GM12878 (cell line): ENCODE results near the gene STRN4. TPM values are rescaled to one million over a fixed set of nuclear protein-coding genes. Genes with fewer than 3 reads are reported as not detected.

Experiments used
- ATAC-seq: fragments of 200-7000 bp; cut with Tn5 transposase; 3 replicates; pipeline ENCODE4 v1.9.1; 2020; ENCODE audit warnings: mild to moderate bottlenecking, moderate library complexity
- BruUV-seq: library from RNA; stranded (reverse); fragments of 400-500 nt; replicated peaks from 2 replicates; lab custom pipeline; 2021; lab: Mats Ljungman, UMichigan
- CTCF ChIA-PET: fragments of 300-600 bp; sonication (Branson Sonifier 250); formaldehyde crosslinking; extraction: SDS; loops from one replicate; lab custom pipeline; 2021; ENCODE audit warnings: inconsistent platforms; lab: Yijun Ruan, JAX
- POLR2A ChIA-PET: fragments of 350-600 bp; formaldehyde crosslinking; extraction: SDS; loops from one replicate; lab custom pipeline; 2021; ENCODE audit warnings: inconsistent platforms; lab: Charles Lee
- RAD21 ChIA-PET: fragments of 300-600 bp; sonication (Branson Sonifier 250); formaldehyde crosslinking; loops from one replicate; lab custom pipeline; 2023; ENCODE audit warnings: antibody characterized with exemption; ENCODE audit not compliant: unreplicated experiment; lab: Charles Lee
- SMC1A ChIA-PET: fragments of 300-600 bp; sonication (Branson Sonifier 250); formaldehyde crosslinking; loops from one replicate; lab custom pipeline; 2023; ENCODE audit not compliant: unreplicated experiment, uncharacterized antibody; lab: Charles Lee
- DNase-seq: peaks from one replicate; pipeline ENCODE4 v3.0.0-alpha.2; 2011; ENCODE audit warnings: low read depth, low spot score
- FAIRE-seq: peaks from 3 replicates; lab custom pipeline; 2011; peaks lifted over from hg19 to GRCh38; lab: Jason Lieb, UNC
- H2AFZ ChIP-seq: 2 replicates; pipeline ENCODE4 v1.6.0; 2011; ENCODE audit warnings: low read depth, low read length, control low read depth; ENCODE audit not compliant: control insufficient read depth
- H3K27ac ChIP-seq: 2 replicates; pipeline ENCODE4 v1.5.1; 2011; ENCODE audit warnings: control low read depth; ENCODE audit not compliant: control insufficient read depth, insufficient read depth
- H3K27me3 ChIP-seq, 2 experiments: replicated peaks in 1 of 2; 2 replicates each; pipeline versions ENCODE4 v1.6.0 to v1.6.1; 2011; ENCODE audit warnings: low read length in 1 of 2; ENCODE audit not compliant: control insufficient read depth in 2 of 2, insufficient read depth in 2 of 2
- H3K36me3 ChIP-seq, 2 experiments: 2 replicates each; pipeline ENCODE4 v1.5.1; 2011; ENCODE audit warnings: low read length in 1 of 2; ENCODE audit not compliant: control insufficient read depth in 2 of 2, insufficient read depth in 2 of 2
- H3K4me1 ChIP-seq: 2 replicates; pipeline ENCODE4 v1.6.1; 2011; ENCODE audit warnings: mild to moderate bottlenecking, low read length, moderate library complexity, mixed read lengths; ENCODE audit not compliant: control insufficient read depth, insufficient read depth
- H3K4me2 ChIP-seq: 2 replicates; pipeline ENCODE4 v1.6.0; 2011; ENCODE audit warnings: control low read depth; ENCODE audit not compliant: control insufficient read depth, insufficient read depth
- H3K4me3 ChIP-seq: fragments of 200-600 bp; sonication (generic); 2 replicates; pipeline ENCODE4 v1.5.1; 2016
- H3K79me2 ChIP-seq: 2 replicates; pipeline ENCODE4 v1.6.0; 2011; ENCODE audit warnings: low read length; ENCODE audit not compliant: control insufficient read depth, insufficient read depth
- H3K9ac ChIP-seq: 2 replicates; pipeline ENCODE4 v1.8.0; 2011; ENCODE audit warnings: low read length, control low read depth, mixed read lengths; ENCODE audit not compliant: control insufficient read depth, insufficient read depth
- H3K9me3 ChIP-seq: replicated peaks from 3 replicates; pipeline ENCODE4 v1.5.1; 2011; ENCODE audit warnings: mild to moderate bottlenecking, low read length; ENCODE audit not compliant: control insufficient read depth, insufficient read depth
- H4K20me1 ChIP-seq: 2 replicates; pipeline ENCODE4 v1.6.0; 2011; ENCODE audit not compliant: control insufficient read depth, insufficient read depth
- CBX5 ChIP-seq: sonication (generic); IDR thresholded peaks from 2 replicates; pipeline ENCODE4 v1.6.1; 2016; ENCODE audit warnings: low read depth, moderate library complexity, mild to moderate bottlenecking, inconsistent platforms
- E2F8 ChIP-seq: fragments of 450-650 bp; IDR thresholded peaks from 2 replicates; pipeline ENCODE4 v1.6.1; 2018; ENCODE audit warnings: mild to moderate bottlenecking, low read depth, moderate library complexity; ENCODE audit not compliant: partially characterized antibody
- EP300 ChIP-seq, 2 experiments: fragments of 150-350 bp in 1 of 2; IDR thresholded peaks; 2 replicates each; pipeline ENCODE4 v1.6.1; 2011 to 2012; ENCODE audit warnings: low read depth in 2 of 2, low read length in 2 of 2, borderline replicate concordance in 1 of 2, improper control_type of control experiment in 1 of 2, inconsistent platforms in 1 of 2; ENCODE audit not compliant: control insufficient read depth in 1 of 2
- GATAD2B ChIP-seq: fragments of 450-650 bp; conservative IDR thresholded peaks from 2 replicates; pipeline ENCODE4 v1.6.1; 2017; ENCODE audit warnings: low read depth, mild to moderate bottlenecking, moderate library complexity
- JUNB ChIP-seq: IDR thresholded peaks from 2 replicates; pipeline ENCODE4 v1.6.1; 2016; ENCODE audit warnings: antibody characterized with exemption, mild to moderate bottlenecking
- POLR2A ChIP-seq: IDR thresholded peaks from 2 replicates; pipeline ENCODE4 v1.6.1; 2011; ENCODE audit warnings: low read depth, mild to moderate bottlenecking, low read length
- POLR2AphosphoS5 ChIP-seq: IDR thresholded peaks from 2 replicates; pipeline ENCODE4 v1.6.1; 2011; ENCODE audit warnings: mild to moderate bottlenecking, low read length, inconsistent platforms
- PRDM15 ChIP-seq: fragments of 450-650 bp; formaldehyde crosslinking; IDR thresholded peaks from 2 replicates; pipeline ENCODE4 v1.4.0; 2020; ENCODE audit warnings: mild to moderate bottlenecking, moderate library complexity
- RUNX3 ChIP-seq: IDR thresholded peaks from 2 replicates; pipeline ENCODE4 v1.6.1; 2012; ENCODE audit warnings: low read length, inconsistent platforms
- SPI1 ChIP-seq: IDR thresholded peaks from 2 replicates; pipeline ENCODE4 v1.6.1; 2011; ENCODE audit warnings: low read depth, mild to moderate bottlenecking, low read length, moderate library complexity, borderline replicate concordance; ENCODE audit not compliant: insufficient read depth
- USF2 ChIP-seq: IDR thresholded peaks from 2 replicates; pipeline ENCODE4 v1.6.1; 2011; ENCODE audit warnings: low read depth, low read length, improper control_type of control experiment, borderline replicate concordance
- WGBS: methylation state at CpG from one replicate; pipeline ENCODE4 v1.1.6; 2016; ENCODE audit warnings: low lambda C conversion rate; ENCODE audit not compliant: insufficient replicate concordance, insufficient coverage; ENCODE audit errors: missing lambda C conversion rate; 5-methylcytosine and 5-hydroxymethylcytosine counted together
- in situ Hi-C: fragments of 300-500 bp; cut with MboI; formaldehyde crosslinking; loops from 9 replicates; pipeline ENCODE4 v1.14.3; 2018; ENCODE audit warnings: mixed read lengths
- intact Hi-C: fragments of 100-400 bp; cut with micrococcal nuclease; formaldehyde crosslinking; loops from one replicate; pipeline ENCODE4 v1.14.2; 2022; ENCODE audit not compliant: unreplicated experiment
- polyA plus RNA-seq, 11 experiments: library from polyadenylated mRNA; depleted of rRNA in 4 of 11; unstranded in 6 of 11; stranded (reverse) in 5 of 11; fragments of >200 nt; fragmentation: Nextera tagmentation in 4 of 11; fragmentation: Illumina TruSeq in 1 of 11; extraction: Ambion mirVana in 4 of 11; extraction: Trizol in 1 of 11; gene quantifications; 1 replicate in 1 of 11; 2 replicates in 10 of 11; pipeline versions ENCODE4 v1.2.1 to v1.2.3, GENCODE V29; 2011 to 2016; ENCODE audit warnings: inconsistent platforms in 2 of 11, missing spikeins in 2 of 11, low read depth in 1 of 11
- total RNA-seq, 4 experiments: library from RNA; depleted of rRNA in 3 of 4; stranded (reverse); fragments of >200 nt in 3 of 4; fragmentation: Illumina TruSeq in 1 of 4; extraction: Trizol in 1 of 4; gene quantifications; 2 replicates each; pipeline versions ENCODE4 v1.2.1 to v1.2.3, GENCODE V29; 2013 to 2021

Gene STRN4
- total and polyA plus RNA-seq, 10 of the 15 experiments (the other 5 are each of a cell fraction or from before 2014, with no cell fraction given): 0.42 to 62.8 (median 22.5) TPM

GRCh38 chr19:46786236-46787039 is 40.2 kb upstream of the STRN4 start:
- ChIA-PET SMC1A (interaction anchor here (2.1 to 2.5 kb wide), 4 partner anchors 19 to 54 kb away, joined by 6 to 11 read pairs (median 8); no protein-coding TSS in a partner anchor), RAD21 (interaction anchor here (0.6 to 1.0 kb wide), 4 partner anchors 20 to 65 kb away, joined by 3 to 5 read pairs (median 3); no protein-coding TSS in a partner anchor), POLR2A (interaction anchor here (0.6 to 3.1 kb wide), 4 partner anchors 16 to 74 kb away, joined by 3 to 13 read pairs (median 4); no protein-coding TSS in a partner anchor), CTCF (interaction anchor here (0.8 to 4.4 kb wide), 9 partner anchors 14 to 54 kb away, joined by 3 to 43 read pairs (median 14); no protein-coding TSS in a partner anchor)
- Histone ChIP-seq H3K9ac (peak overlapping the region; percentile 65), H3K36me3 (peaks cover 6 to 10% of the 10 kb centered on the region in 2 experiments; a peak in 3 of 4 replicates), H4K20me1 (no peaks in the 10 kb centered on the region; the same call in 1 of the 2 replicates), H2AFZ (peak overlapping the region; percentile 36), H3K4me2 (peak overlapping the region; percentile 81), H3K79me2 (peaks cover 65% of the 10 kb centered on the region), H3K9me3 (no peaks in the 10 kb centered on the region; the same call in 2 of the 3 replicates), H3K27me3 (no peaks in the 10 kb centered on the region), H3K4me3 (peak overlapping the region; percentile 100), H3K4me1 (0 out of 2 replicates have a peak, but pooled peaks cover 7% of the 10 kb centered on the region), H3K27ac (peak overlapping the region; percentile 94)
- peak; percentile 34 for ATAC-seq
- no peak for DNase-seq
- BruUV-seq: no TSS peak
- intact Hi-C loops (loop anchor here (5.0 kb wide), 1 partner anchor 36 kb away; no protein-coding TSS in a partner anchor), in situ Hi-C loops (no loop called here)
- WGBS: 2% methylated on average over 20 of the region's 20 CpGs
- peak; percentile 47 for FAIRE-seq
- 0 out of 2 replicates have a peak, but pooled peaks have one; percentile 24 for TF ChIP-seq POLR2AphosphoS5
- peak; percentile 9; the same call in 1 of the 2 replicates for TF ChIP-seq USF2
- TF ChIP-seq EP300 (IDR thresholded peaks at IDR 0.05; ENCODE audit: borderline replicate concordance in 1 of 2, control insufficient read depth in 1 of 2, low read depth in 2 of 2, low read length in 2 of 2): peak in 1 of 2 experiments; percentile 9; a peak in 1 of 4 replicates
- 0 out of 2 replicates have a peak, but pooled peaks have one; percentile 20 for TF ChIP-seq GATAD2B
- TF ChIP-seq RUNX3: peak; percentile 20
- TF ChIP-seq PRDM15 (CRISPR knock-in tag): no peak
- no peak for TF ChIP-seq E2F8
- TF ChIP-seq JUNB: peak; percentile 67
- peak; percentile 82 for TF ChIP-seq POLR2A
- no peak for TF ChIP-seq CBX5
- TF ChIP-seq SPI1: peak; percentile 69
